Neural progenitor cell (in vitro differentiated cells): ENCODE data around the gene UNC93B1.

Experiments used
- CTCF ChIP-seq: fragments of 200-600 bp; sonication (generic); IDR thresholded peaks from 2 replicates; pipeline ENCODE4 v1.5.1; 2017; ENCODE audit warnings: antibody characterized with exemption, mild to moderate bottlenecking
- EZH2 ChIP-seq: fragments of 200-600 bp; sonication (generic); IDR thresholded peaks from 2 replicates; pipeline ENCODE4 v1.6.1; 2017; ENCODE audit warnings: antibody characterized with exemption, mild to moderate bottlenecking, moderate library complexity
- EZH2phosphoT487 ChIP-seq: fragments of 200-600 bp; sonication (generic); IDR thresholded peaks from 2 replicates; pipeline ENCODE4 v1.6.1; 2017; ENCODE audit warnings: antibody characterized with exemption

GRCh38 chr11:68048681-68049508, 45.0 kb upstream of the UNC93B1 start:
- TF ChIP-seq CTCF (no peak), EZH2 (no peak), EZH2phosphoT487 (no peak)
